22Rv1 (cell line): ENCODE data around the gene SORCS2.

Experiments
- H3K27ac ChIP-seq: fragments of 450-650 bp; 2 replicates; pipeline ENCODE4 v1.5.1; 2017
- CTCF ChIP-seq: fragments of 450-650 bp; IDR thresholded peaks from 2 replicates; pipeline ENCODE4 v1.5.1; 2017; ENCODE audit warnings: mild to moderate bottlenecking
- ZFX ChIP-seq: fragments of 450-650 bp; IDR thresholded peaks from 2 replicates; pipeline ENCODE4 v1.6.1; 2017; ENCODE audit warnings: antibody characterized with exemption, borderline replicate concordance

SORCS2 gene

GRCh38 chr4:7658341-7659204, 466.2 kb downstream of the SORCS2 start:
- H3K27ac ChIP-seq, result no peak overlapping the region
- TF ChIP-seq ZFX, result no peak
- TF ChIP-seq CTCF, result no peak

GRCh38 chr4:7659429-7660175, 467.3 kb downstream of the SORCS2 start:
- H3K27ac ChIP-seq, result no peak overlapping the region
- TF ChIP-seq ZFX, result no peak
- TF ChIP-seq CTCF, result no peak

GRCh38 chr4:7660176-7661039, 468.1 kb downstream of the SORCS2 start:
- TF ChIP-seq ZFX (no peak), CTCF (no peak)
- no peak overlapping the region for H3K27ac ChIP-seq

- TF ChIP-seq CTCF (no peak), ZFX (no peak)
- no peak overlapping the region for H3K27ac ChIP-seq
Measured at GRCh38 chr4:7661066-7661748, 468.9 kb downstream of the SORCS2 start.

- no peak for TF ChIP-seq CTCF
- TF ChIP-seq ZFX, result no peak
- H3K27ac ChIP-seq, result no peak overlapping the region
Measured at GRCh38 chr4:7661846-7662506, 469.6 kb downstream of the SORCS2 start.

- TF ChIP-seq ZFX (no peak), CTCF (no peak)
Measured at GRCh38 chr4:7662507-7662846, 470.1 kb downstream of the SORCS2 start.

More at GRCh38 chr4:7662507-7662846, 470.1 kb downstream of the SORCS2 start:
- H3K27ac ChIP-seq, result no peak overlapping the region
